COLO829 (cell line): ENCODE results near the gene CACNA1I.

Source experiments
- DNase-seq: peaks from one replicate; pipeline ENCODE4 v3.0.0; 2012; ENCODE audit warnings: low spot score

CACNA1I gene

DNA sequence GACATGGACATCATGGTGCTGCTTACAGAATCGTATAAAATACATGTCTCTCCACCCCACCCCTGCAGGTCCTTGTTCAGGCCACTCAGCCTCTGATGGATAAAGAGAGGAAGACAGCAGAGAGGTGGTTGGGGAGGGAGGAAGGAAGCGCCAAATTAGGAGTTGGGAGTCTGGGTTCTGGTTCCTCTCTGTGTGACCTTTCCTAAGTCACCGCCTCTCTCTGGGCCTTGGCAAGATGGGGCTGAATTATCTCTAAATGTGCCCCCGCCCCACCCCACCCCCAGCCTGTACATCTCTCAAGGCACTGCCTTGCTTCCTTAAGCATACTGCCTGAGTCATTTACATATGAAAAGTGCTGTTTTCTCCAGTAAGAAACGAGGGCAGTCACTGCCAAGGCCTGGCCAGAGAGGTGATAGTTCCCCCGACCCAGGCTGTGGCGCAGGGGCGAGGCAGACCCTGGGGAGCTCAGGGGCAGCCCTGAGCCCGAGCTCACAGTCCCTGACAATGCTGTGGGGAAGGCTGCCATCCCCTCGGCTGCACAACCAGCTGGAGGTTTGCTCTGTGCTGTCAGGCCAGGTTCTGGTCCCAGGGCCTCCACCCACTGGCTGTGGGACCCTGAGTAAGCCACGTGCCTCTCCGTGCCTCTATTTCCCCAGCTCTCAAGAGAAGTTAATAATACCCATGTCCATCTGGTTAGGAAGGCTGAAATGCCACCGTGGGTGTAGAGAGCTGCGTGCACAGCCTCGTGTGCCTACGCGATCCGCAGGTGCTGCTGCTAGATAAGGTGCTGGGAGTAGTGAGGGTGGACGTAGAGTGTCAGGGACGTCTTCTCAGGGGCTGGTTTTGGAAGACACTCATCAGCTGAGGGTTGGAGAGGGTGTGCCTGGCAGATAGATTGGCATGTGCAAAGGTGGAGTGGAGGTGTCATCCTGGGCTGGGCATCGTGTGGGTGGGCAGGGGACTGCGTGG is 55.3 kb downstream of the CACNA1I start:
- no peak for DNase-seq

DNA sequence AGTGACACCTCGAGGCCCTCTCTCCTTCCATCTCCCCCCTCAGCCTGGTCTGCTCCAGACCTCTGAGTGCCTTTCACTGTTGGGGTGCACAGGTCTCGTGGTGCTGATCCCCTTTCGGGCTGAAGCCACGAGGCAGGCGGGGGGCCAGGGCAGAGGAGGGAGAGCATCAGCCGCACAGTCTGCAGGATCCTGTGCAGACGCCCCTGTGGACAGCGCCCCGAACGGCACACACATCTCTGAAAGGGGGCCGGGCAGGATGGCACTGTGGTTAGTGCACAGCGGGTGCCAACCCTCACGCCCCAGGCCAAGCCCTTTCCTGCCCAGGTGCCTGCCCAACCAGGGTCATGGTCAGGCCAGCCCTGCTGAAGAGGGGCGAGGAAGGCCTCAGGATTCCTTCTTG is 56.7 kb downstream of the CACNA1I start:
- no peak for DNase-seq

DNA sequence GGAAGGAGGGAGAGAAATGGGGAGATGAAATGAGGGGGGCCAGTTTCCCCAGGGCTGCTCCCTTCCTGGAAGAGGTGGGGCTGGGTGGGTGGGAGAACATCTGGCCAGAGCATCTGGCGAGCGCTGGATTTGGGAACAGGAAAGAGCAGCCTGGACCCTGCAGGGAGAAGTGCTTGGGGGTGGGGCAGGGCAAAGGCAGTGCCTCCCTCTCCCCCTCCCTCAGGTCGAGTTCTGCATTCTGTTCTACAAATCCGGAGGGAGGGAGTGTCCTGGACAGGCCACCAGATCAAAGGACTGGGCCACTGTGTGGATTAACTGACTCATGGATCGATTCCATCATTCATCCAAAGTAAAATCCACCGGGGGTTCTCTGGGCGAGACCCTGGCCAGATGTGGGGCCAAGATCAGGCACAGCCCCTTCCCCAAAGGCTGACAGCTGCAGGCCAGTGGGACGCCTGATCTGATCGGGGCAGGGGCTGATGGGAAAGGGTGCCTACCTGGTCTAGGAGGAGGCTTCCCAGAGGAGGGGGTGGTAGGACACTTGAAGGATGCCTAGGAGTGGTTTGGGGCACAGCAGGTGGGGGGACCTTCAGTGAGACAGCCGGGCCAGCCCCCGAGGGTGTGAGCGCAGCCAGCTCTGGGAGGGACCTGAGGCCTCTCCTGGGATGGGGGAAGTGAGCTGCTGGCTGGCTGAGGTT is 57.5 kb downstream of the CACNA1I start:
- DNase-seq, result no peak

DNA sequence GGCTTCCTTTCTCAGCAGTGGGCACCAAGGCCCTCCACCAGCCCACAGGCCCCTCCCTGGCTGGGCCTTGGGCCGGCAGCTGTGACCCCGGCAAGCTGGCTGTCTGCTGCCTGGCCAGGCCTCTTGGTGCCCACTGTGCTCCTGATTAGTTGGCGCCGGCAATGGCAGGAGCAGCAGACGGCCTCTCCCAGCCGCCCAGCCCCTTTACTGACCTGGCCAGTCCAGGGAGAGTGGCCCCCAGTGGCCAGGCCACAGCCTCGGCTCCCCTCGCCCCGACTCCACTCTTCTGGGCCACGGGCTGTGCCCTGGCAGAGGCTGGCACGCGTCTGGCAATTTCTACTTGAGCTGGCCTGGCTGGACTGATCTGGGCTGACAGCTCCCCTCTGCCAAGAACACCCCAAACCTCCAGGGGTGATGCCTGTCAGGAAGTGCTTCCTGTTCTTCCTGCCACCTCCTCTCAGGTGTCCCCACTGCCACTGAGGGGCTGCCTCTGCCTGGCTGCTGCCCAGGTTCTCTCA is 58.1 kb downstream of the CACNA1I start:
- no peak for DNase-seq

DNA sequence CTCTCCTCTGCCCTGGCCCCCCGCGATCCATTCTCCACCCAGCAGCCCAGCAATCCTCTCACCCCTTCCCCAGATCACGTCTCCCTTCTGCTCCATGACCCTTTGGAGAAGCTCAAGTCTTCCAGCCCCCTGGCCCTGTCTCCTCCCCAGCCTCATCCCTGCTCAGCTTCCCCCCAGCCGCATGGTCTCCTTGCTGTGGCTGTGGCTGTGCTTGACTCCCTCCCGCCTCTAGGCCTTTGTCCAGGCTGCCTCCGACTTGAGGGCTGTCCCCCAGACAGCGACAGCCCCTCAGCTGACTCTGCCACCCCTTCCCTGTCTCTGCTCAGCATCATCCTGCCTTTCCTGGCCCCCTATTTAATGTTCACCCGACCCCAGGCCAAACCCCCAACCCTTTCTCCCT is 59.3 kb downstream of the CACNA1I start:
- no peak for DNase-seq

GRCh38 chr22:39630721-39631120 is 60.2 kb downstream of the CACNA1I start:
- DNase-seq, result no peak

DNA sequence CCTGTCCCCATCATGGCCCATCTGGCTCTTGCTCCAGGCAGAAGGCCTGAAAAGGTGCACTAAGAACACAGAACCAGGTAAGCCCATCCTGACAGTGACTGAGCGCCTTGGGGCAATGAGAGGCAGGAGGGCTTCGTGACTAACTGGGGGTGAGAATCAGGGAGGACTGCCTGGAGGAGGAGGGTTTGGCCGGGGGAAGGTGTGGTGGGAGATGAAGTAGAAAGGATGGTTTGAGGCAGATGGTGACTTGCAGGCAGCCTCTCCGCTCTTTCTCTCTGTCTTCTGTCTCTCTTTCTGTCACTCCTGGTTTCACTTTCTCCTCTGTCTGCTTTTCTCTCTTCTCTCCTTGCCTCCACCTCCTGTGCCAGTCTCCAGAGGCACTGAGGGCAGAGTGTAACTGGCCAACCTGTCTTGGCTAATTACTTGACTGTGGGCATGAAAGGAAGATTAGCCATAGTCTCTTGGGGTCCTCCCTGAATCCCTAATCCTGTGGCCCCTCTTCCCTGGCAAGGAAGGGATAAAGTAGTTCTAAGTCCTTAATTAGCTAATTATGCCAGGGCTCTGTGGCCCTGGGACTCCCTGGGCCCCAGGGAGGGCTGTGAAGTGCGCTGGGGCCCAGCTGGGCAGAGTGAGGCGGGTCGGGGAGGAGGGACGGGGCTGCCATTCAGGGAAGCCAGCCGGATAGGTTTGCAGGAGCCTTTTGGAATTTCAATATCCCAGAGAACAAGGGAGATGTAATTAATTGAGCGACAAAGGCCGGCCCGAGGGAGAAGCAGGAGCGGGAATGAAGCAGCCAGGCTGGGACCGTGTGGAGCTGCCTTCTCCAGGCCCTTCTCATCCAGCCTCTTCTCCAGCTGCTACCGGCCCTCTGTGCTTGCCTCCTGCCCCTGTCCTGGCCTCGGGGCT is 61.1 kb downstream of the CACNA1I start:
- no peak for DNase-seq

DNA sequence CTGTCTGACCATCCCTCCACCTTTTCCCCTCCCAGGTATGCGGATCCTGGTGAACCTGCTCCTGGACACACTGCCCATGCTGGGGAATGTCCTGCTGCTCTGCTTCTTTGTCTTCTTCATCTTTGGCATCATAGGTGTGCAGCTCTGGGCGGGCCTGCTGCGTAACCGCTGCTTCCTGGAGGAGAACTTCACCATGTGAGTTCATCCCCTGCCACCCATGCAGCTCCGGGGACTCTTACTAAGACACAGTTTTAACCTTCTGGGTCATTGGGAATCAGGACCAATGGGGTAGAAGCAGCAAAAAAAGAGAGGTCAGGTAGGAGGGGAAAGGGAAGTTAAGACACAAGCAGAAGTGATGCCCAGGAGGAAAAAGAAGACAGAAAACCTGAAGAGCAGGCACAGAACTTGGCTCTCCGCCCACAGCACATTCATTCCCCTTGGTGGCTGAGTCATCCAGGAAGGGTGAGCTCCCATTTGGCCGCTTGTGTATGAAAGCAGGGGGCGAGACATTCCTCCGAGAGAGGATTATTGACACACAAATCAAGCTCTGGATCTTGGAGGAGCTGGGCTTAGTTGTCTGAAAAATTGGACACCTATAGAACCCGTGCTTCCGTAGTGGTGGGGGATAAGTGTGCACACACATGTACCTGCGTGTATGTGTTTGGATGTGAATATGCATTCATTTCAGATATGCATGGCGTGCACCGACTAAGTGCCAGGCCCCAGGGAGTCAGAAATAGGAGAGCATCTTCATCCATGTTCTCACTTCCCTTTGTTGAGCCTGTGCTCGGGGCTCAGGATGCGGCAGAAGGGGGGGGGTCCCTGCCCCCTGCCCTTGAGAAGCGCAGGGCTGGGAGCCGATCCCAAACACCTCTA is 64.2 kb downstream of the CACNA1I start:
- peak; percentile 95 for DNase-seq

DNA sequence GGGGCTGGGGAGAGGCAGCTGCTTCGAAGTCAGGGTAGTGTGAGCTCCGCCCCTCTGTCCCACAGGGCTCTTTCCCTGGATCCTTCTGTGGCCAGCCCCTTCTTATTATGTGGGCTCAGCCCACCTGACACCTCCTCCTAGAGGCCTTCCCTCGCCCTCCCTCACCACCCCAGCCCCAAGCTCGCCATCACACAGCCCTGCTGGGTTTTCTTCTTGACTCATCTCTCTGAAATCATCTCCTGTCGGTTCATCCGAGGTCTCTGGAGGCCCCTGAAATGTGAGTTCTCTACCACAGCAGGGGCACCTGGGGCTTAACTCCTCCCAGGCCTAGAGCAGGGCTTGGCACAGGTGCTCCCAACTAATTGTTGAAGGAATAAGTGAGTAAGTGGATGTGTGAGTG is 65.2 kb downstream of the CACNA1I start:
- no peak for DNase-seq

DNA sequence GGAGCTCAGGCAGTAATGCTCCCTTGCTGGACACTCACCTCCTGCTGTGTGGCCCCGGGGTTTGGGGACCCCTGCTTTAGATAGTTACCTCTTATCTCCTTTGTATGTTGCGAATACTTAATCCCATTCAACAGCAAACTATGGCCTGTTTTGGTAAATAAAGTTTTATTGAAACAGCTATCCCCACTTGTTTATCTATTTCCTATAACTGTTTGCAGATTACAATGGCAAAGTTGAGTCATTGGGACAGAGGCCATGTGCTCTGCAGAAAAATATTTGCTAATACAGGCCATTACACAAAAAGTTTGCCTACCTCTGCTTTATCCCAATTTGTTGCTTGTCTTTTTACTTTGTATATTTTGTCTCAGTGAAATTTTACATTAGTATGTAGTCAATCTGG is 68.4 kb downstream of the CACNA1I start:
- DNase-seq, result no peak

GRCh38 chr22:39641660-39642310 is 71.2 kb downstream of the CACNA1I start:
- DNase-seq, result no peak

DNA sequence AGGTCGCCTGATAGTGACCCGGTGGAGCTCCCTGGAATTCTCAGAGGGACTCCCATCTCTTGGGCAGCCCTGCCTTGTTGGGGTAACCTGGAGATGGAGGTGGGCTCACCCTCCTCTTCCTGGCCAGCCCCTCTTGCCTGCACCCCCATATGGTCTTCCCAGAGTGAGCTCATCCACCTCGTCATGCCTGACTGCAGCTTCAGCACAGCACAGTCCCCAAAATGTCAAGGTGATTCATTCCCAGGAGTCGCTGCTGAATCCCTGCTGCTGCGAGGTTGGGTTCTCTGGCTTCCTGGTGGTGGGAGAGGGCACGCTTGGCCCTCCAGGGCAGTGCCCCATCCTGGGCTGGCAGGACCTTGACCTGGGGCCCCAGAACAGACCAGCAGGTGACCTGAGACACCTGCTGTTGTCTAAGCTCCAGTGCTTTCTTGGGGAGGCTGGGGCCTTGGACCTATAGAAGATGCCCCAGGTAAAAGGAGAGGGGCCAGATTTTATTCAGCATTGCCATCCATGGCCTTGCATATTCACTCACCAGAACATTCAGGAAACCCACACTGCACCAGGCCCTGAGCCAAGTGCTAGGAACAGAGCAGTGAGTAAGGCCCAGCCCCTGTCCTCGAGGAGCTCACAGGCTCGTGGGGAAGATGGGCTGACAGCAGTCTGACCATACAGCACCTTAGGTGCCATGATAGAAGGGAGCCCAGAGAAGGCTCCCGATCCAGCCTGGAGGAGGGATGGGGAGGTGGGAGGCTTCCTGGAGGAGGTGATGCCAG is 72.9 kb downstream of the CACNA1I start:
- DNase-seq, result no peak

- DNase-seq, result no peak
Observed at GRCh38 chr22:39645532-39645931, 75.0 kb downstream of the CACNA1I start.

GRCh38 chr22:39646398-39647063 is 76.0 kb downstream of the CACNA1I start:
- DNase-seq, result no peak

DNA sequence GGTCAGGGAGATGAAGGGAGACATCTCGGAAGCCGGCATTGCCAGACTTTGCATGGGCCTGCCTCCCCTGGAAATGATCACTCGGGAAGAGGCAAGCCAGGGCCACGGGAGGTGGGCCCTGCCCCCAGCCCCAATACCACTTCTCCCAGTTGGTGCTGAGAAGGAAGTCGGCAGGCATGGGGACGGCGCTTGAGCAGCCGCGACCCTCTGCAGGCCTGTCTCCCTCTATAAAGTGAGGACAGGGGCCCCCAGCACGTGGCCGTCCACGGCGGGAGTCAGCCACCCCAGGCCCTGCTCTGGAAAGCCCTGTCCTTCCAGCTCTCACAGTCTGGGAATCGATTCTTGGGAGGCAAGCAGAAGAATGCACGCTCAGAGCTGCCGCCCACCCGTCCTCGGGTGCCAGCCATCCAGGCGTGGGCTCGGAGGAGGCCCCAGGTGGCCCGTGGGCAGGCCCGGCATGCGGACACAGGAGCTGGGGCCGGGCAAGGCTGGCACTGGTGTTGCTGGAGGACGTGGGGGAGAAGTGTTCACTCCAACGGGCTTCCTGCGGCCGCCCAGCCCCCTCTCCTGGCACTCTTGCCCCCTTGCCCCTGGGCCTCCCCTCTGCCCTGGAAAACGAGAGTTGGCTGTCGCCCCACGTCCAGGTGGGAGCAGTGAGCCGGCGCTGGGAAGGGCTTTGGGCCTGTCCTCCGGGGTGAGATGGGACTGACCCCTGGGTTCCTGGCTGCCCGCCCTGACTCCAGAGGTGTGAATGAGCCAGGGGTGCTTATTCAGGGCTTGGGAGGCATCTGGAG is 77.5 kb downstream of the CACNA1I start:
- no peak for DNase-seq

- DNase-seq, result no peak
Observed at GRCh38 chr22:39648630-39648950, 78.0 kb downstream of the CACNA1I start.

GRCh38 chr22:39649500-39650089 is 79.0 kb downstream of the CACNA1I start:
- no peak for DNase-seq
